ENCODE measurements around the gene KYNU. TPM values are rescaled to one million over a fixed set of nuclear protein-coding genes. Genes with fewer than 3 reads are reported as not detected.

The KYNU gene
- total and polyA plus RNA-seq, 2 of the 13 experiments (the other 11 are each of a cell fraction or from before 2014, with no cell fraction given): 21.9 to 68.6 TPM

- TF ChIP-seq, protein P1, sequence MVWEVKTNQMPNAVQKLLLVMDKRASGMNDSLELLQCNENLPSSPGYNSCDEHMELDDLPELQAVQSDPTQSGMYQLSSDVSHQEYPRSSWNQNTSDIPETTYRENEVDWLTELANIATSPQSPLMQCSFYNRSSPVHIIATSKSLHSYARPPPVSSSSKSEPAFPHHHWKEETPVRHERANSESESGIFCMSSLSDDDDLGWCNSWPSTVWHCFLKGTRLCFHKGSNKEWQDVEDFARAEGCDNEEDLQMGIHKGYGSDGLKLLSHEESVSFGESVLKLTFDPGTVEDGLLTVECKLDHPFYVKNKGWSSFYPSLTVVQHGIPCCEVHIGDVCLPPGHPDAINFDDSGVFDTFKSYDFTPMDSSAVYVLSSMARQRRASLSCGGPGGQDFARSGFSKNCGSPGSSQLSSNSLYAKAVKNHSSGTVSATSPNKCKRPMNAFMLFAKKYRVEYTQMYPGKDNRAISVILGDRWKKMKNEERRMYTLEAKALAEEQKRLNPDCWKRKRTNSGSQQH (CRISPR knock-in tag; IDR thresholded peaks at IDR 0.05; ENCODE audit: low read depth): no peak
- TF ChIP-seq STAG1 (CRISPR knock-in tag; IDR thresholded peaks at IDR 0.05): peak; percentile 27
- TF ChIP-seq NFYC (CRISPR knock-in tag; IDR thresholded peaks at IDR 0.05): no peak
- TF ChIP-seq SIX4 (CRISPR knock-in tag; IDR thresholded peaks at IDR 0.05): peak; percentile 73
- TF ChIP-seq ZBTB8A (CRISPR knock-in tag; IDR thresholded peaks at IDR 0.05; ENCODE audit: borderline replicate concordance, low read depth): no peak
- TF ChIP-seq, protein P2, sequence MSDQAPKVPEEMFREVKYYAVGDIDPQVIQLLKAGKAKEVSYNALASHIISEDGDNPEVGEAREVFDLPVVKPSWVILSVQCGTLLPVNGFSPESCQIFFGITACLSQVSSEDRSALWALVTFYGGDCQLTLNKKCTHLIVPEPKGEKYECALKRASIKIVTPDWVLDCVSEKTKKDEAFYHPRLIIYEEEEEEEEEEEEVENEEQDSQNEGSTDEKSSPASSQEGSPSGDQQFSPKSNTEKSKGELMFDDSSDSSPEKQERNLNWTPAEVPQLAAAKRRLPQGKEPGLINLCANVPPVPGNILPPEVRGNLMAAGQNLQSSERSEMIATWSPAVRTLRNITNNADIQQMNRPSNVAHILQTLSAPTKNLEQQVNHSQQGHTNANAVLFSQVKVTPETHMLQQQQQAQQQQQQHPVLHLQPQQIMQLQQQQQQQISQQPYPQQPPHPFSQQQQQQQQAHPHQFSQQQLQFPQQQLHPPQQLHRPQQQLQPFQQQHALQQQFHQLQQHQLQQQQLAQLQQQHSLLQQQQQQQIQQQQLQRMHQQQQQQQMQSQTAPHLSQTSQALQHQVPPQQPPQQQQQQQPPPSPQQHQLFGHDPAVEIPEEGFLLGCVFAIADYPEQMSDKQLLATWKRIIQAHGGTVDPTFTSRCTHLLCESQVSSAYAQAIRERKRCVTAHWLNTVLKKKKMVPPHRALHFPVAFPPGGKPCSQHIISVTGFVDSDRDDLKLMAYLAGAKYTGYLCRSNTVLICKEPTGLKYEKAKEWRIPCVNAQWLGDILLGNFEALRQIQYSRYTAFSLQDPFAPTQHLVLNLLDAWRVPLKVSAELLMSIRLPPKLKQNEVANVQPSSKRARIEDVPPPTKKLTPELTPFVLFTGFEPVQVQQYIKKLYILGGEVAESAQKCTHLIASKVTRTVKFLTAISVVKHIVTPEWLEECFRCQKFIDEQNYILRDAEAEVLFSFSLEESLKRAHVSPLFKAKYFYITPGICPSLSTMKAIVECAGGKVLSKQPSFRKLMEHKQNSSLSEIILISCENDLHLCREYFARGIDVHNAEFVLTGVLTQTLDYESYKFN (CRISPR knock-in tag; conservative IDR thresholded peaks at IDR 0.05): peak; percentile 95
- TF ChIP-seq NFYB (CRISPR knock-in tag; IDR thresholded peaks at IDR 0.05): no peak
- no peak for TF ChIP-seq ZNF749 (CRISPR knock-in tag; IDR thresholded peaks at IDR 0.05; ENCODE audit: borderline replicate concordance)
- no peak for TF ChIP-seq ZC3H13 (CRISPR knock-in tag; IDR thresholded peaks at IDR 0.05)
- TF ChIP-seq ATF4 (CRISPR knock-in tag; IDR thresholded peaks at IDR 0.05): peak in 1 of 2 experiments; percentile 80; a peak in 2 of 4 replicates
- no peak for TF ChIP-seq RFX3 (CRISPR knock-in tag; IDR thresholded peaks at IDR 0.05)
- no peak for TF ChIP-seq CHD2 (IDR thresholded peaks at IDR 0.05; ENCODE audit: low read depth, low read length)
- peak; percentile 76 for TF ChIP-seq ASH2L (IDR thresholded peaks at IDR 0.05; ENCODE audit: insufficient read length, low read depth, low read length)
- TF ChIP-seq ZBTB1 (CRISPR knock-in tag; IDR thresholded peaks at IDR 0.05; ENCODE audit: borderline replicate concordance): no peak
- TF ChIP-seq, protein P3, sequence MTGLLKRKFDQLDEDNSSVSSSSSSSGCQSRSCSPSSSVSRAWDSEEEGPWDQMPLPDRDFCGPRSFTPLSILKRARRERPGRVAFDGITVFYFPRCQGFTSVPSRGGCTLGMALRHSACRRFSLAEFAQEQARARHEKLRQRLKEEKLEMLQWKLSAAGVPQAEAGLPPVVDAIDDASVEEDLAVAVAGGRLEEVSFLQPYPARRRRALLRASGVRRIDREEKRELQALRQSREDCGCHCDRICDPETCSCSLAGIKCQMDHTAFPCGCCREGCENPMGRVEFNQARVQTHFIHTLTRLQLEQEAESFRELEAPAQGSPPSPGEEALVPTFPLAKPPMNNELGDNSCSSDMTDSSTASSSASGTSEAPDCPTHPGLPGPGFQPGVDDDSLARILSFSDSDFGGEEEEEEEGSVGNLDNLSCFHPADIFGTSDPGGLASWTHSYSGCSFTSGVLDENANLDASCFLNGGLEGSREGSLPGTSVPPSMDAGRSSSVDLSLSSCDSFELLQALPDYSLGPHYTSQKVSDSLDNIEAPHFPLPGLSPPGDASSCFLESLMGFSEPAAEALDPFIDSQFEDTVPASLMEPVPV (CRISPR knock-in tag; IDR thresholded peaks at IDR 0.05): no peak
- no peak for TF ChIP-seq ZNF678 (CRISPR knock-in tag; IDR thresholded peaks at IDR 0.05)
- no peak for TF ChIP-seq YY1 (IDR thresholded peaks at IDR 0.05; ENCODE audit: insufficient read depth, insufficient replicate concordance, low read depth, low read length)
- no peak for TF ChIP-seq MAZ (IDR thresholded peaks at IDR 0.05; ENCODE audit: borderline replicate concordance, low read depth, low read length)
- TF ChIP-seq MAZ (CRISPR knock-in tag; IDR thresholded peaks at IDR 0.05; ENCODE audit: low read depth): no peak
- TF ChIP-seq HINFP (CRISPR knock-in tag; IDR thresholded peaks at IDR 0.05; ENCODE audit: low read depth): no peak
- TF ChIP-seq JARID2 (CRISPR knock-in tag; IDR thresholded peaks at IDR 0.05; ENCODE audit: insufficient replicate concordance): no peak
Measured at GRCh38 chr2:142863485-142863961, 13.9 kb upstream of the KYNU start (continued).

All from HepG2 (cell line).